HepG2 (cell line): Measurements from ENCODE around the gene TAF11L14. TPM values are rescaled to one million over a fixed set of nuclear protein-coding genes. Genes with fewer than 3 reads are reported as not detected.
"Not testable (repeated sequence)": the region's sequence is repeated elsewhere in the genome, so short reads cannot be mapped to it uniquely, and the experiment has no call there.

Experiments
- ATAC-seq: fragments of 200-7000 bp; cut with Tn5 transposase; 3 replicates; pipeline ENCODE4 v1.9.1; 2020; ENCODE audit warnings: mild to moderate bottlenecking, moderate library complexity
- BruUV-seq: library from RNA; stranded (reverse); fragments of 400-500 nt; replicated peaks from 2 replicates; lab custom pipeline; 2021; lab: Mats Ljungman, UMichigan
- CTCF ChIA-PET: fragments of 300-600 bp; formaldehyde crosslinking; extraction: SDS; loops from one replicate; lab custom pipeline; 2021; ENCODE audit warnings: low total read pairs, inconsistent platforms, low intra/inter-chr PET ratio; lab: Yijun Ruan, JAX
- POLR2A ChIA-PET: fragments of 350-600 bp; sonication (Branson Sonifier 250); formaldehyde crosslinking; loops from one replicate; lab custom pipeline; 2020; ENCODE audit warnings: antibody characterized with exemption, inconsistent platforms; lab: Yijun Ruan, JAX
- DNase-seq: peaks from one replicate; pipeline ENCODE4 v3.0.0-alpha.2; 2015; ENCODE audit warnings: low spot score
- FAIRE-seq: peaks from 3 replicates; lab custom pipeline; 2011; peaks lifted over from hg19 to GRCh38; lab: Jason Lieb, UNC
- H2AFZ ChIP-seq: one replicate; pipeline ENCODE4 v1.6.1; 2011; ENCODE audit warnings: low read length, inconsistent platforms
- H3K27ac ChIP-seq: fragments of 300-600 bp; 3 replicates; pipeline ENCODE4 v1.8.0; 2011; ENCODE audit warnings: mixed run types, mild to moderate bottlenecking, mixed read lengths, low read length, inconsistent platforms; ENCODE audit not compliant: insufficient read depth; ENCODE audit errors: extremely low read length
- H3K27me3 ChIP-seq, 2 experiments: fragments of 200-600 bp in 1 of 2; 2 replicates in 1 of 2; 3 replicates in 1 of 2; pipeline versions ENCODE4 v1.6.0 to v1.8.0; 2011; ENCODE audit warnings: low read length in 2 of 2, mild to moderate bottlenecking in 2 of 2, moderate library complexity in 2 of 2, inconsistent platforms in 1 of 2; ENCODE audit not compliant: insufficient read depth in 2 of 2, control insufficient read depth in 1 of 2
- H3K36me3 ChIP-seq, 2 experiments: fragments of 200-600 bp in 1 of 2; replicated peaks in 1 of 2; 2 replicates in 1 of 2; 3 replicates in 1 of 2; pipeline versions ENCODE4 v1.5.1 to v1.8.0; 2011; ENCODE audit warnings: low read length in 2 of 2, inconsistent platforms in 1 of 2; ENCODE audit not compliant: insufficient read depth in 2 of 2, control insufficient read depth in 1 of 2
- H3K4me1 ChIP-seq: 2 replicates; pipeline ENCODE4 v1.5.1; 2012; ENCODE audit warnings: low read length, inconsistent platforms; ENCODE audit not compliant: insufficient read depth
- H3K4me2 ChIP-seq: 2 replicates; pipeline ENCODE4 v1.6.0; 2011; ENCODE audit warnings: low read depth, low read length, inconsistent platforms
- H3K4me3 ChIP-seq, 3 experiments: fragments of 200-600 bp in 1 of 3; sonication (generic), shearing (Covaris generic) in 1 of 3; replicated peaks in 1 of 3; 2 replicates each; pipeline ENCODE4 v1.5.1; 2011 to 2016; ENCODE audit warnings: low read length in 3 of 3, inconsistent platforms in 2 of 3, low read depth in 2 of 3, mild to moderate bottlenecking in 2 of 3, control low read depth in 1 of 3, mixed read lengths in 1 of 3; ENCODE audit not compliant: insufficient read depth in 1 of 3
- H3K79me2 ChIP-seq: one replicate; pipeline ENCODE4 v1.6.1; 2011; ENCODE audit warnings: low read length, inconsistent platforms; ENCODE audit not compliant: insufficient read depth
- H3K9ac ChIP-seq: 2 replicates; pipeline ENCODE4 v1.6.0; 2011; ENCODE audit warnings: mild to moderate bottlenecking, low read depth, low read length, inconsistent platforms; ENCODE audit not compliant: insufficient read depth
- H3K9me3 ChIP-seq: 2 replicates; pipeline ENCODE4 v1.5.1; 2012; ENCODE audit warnings: mild to moderate bottlenecking, low read length
- H4K20me1 ChIP-seq: 2 replicates; pipeline ENCODE4 v1.6.0; 2011; ENCODE audit warnings: inconsistent platforms, mild to moderate bottlenecking, low read length, moderate library complexity; ENCODE audit not compliant: insufficient read depth
- LCORL ChIP-seq, 2 experiments: fragments of 450-650 bp in 1 of 2; sonication (generic) in 1 of 2; formaldehyde crosslinking in 1 of 2; IDR thresholded peaks; 2 replicates each; pipeline versions ENCODE4 v1.5.0 to v1.6.1; 2017 to 2020; ENCODE audit warnings: antibody characterized with exemption in 1 of 2, missing genetic modification reagents in 1 of 2
- ZNF704 ChIP-seq: sonication (generic); formaldehyde crosslinking; IDR thresholded peaks from 2 replicates; pipeline ENCODE4 v1.8.1; 2023; ENCODE audit warnings: mild to moderate bottlenecking, inconsistent platforms, moderate library complexity, missing genetic modification reagents, borderline replicate concordance
- WGBS: methylation state at CpG from one replicate; pipeline ENCODE4 v1.1.6; 2017; ENCODE audit warnings: low lambda C conversion rate; 5-methylcytosine and 5-hydroxymethylcytosine counted together
- in situ Hi-C: cut with HindIII; loops from 2 replicates; pipeline ENCODE4 v1.10.0; 2017; ENCODE audit warnings: low pct_unique_long_range_greater_than_20kb; ENCODE audit not compliant: extremely low pct_ligation_motif_present
- intact Hi-C: fragments of 100-400 bp; cut with micrococcal nuclease; formaldehyde crosslinking; loops from one replicate; pipeline ENCODE4 v1.10.0; 2022; ENCODE audit not compliant: unreplicated experiment
- polyA plus RNA-seq, 8 experiments: library from polyadenylated mRNA; depleted of rRNA in 3 of 8; stranded (reverse) in 7 of 8; unstranded in 1 of 8; fragments of >200 nt; fragmentation: Illumina TruSeq in 4 of 8; extraction: Trizol in 4 of 8; gene quantifications; 2 replicates each; pipeline versions ENCODE4 v1.2.1 to v1.2.3, GENCODE V29; 2011 to 2016; ENCODE audit warnings: low read depth in 4 of 8, missing spikeins in 1 of 8, mixed read lengths in 1 of 8; ENCODE audit not compliant: insufficient read depth in 1 of 8
- total RNA-seq, 5 experiments: library from RNA; depleted of rRNA; stranded (reverse); fragments of >200 nt; fragmentation: Illumina TruSeq; extraction: Trizol; gene quantifications; 2 replicates each; pipeline ENCODE4 v1.2.3, GENCODE V29; 2016; ENCODE audit warnings: low read depth in 1 of 5
- TF ChIP-seq, protein P1 (sequence below): sonication (generic); formaldehyde crosslinking; IDR thresholded peaks from 2 replicates; pipeline ENCODE4 v1.9.0; 2022; ENCODE audit warnings: missing genetic modification reagents, mild to moderate bottlenecking, borderline replicate concordance

Gene TAF11L14
- total and polyA plus RNA-seq, 2 of the 13 experiments (the other 11 are each of a cell fraction or from before 2014, with no cell fraction given), result not detected

DNA sequence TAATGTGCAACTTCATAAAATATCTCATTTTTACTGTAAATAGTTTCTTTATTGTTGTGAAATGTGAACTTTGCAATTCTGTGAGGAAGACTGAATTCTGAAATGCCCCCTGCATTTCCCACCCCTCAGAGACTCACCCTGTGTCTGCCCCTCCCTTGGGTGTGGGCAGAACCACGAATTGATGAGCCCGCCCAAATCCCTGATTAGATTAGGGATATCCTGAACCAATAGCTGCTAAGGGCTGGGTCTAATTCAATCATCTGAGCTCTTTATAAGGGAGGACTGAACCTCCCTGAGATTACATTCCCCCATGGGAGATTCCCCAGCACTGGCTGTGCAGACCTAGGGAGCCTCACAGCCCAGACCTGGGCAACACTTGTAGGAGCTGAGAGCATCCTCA, 24.2 kb upstream of the TAF11L14 start, which contains the start of gene TAF11L12:
TSS of gene TAF11L12 (plus strand) at position 301 of the 400 bp plus-strand sequence.
- H3K4me3 ChIP-seq, in situ Hi-C loops: not testable (repeated sequence)

DNA sequence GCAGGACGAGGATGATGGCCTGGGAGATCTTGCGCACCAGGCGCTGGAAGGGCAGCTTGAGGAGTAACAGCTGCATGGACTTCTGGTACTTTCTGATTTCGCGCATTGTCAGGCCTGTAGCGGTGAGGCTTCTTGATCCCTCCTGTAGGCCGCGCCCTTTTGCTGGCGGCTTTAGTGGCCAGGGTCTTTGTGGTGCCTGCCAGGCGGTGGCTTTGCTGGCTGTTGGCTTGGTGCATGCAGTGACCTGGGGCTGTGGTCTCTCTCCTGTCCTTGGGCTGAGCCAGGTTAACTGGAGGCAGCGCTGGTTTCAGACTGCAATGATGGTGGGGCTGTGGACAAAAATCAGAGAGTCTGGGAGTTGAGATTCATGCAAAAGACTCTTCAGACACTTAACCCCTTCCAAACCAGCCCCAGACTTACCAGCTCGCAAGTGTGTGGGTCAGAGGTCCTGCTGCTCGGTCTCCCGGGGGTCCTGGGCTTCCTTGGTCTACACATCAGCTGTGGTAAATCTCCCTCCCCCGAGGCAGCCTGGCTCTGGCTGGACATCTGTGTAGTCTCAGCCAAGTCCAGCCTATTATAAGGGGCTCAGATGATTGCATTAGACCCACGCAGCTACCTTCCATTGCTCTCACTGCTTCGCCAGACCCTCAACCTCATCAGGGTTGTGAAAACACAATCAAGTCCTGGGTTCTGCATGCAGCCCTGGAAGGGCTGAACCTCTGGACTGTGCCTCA, 19.2 kb upstream of the TAF11L14 start:
- no peak for FAIRE-seq

More for the DNA sequence above, 24.2 kb upstream of the TAF11L14 start, which contains the start of gene TAF11L12:
- CTCF ChIA-PET, POLR2A ChIA-PET, ATAC-seq, FAIRE-seq, H3K9ac ChIP-seq, H3K79me2 ChIP-seq, H3K4me2 ChIP-seq, H3K27ac ChIP-seq, H3K9me3 ChIP-seq, intact Hi-C loops, H3K4me1 ChIP-seq, DNase-seq, H3K27me3 ChIP-seq, H4K20me1 ChIP-seq, BruUV-seq, H2AFZ ChIP-seq, H3K36me3 ChIP-seq: not testable (repeated sequence)
- WGBS, result 10% methylated on average over 2 of the region's 2 CpGs

More for the DNA sequence above, 19.2 kb upstream of the TAF11L14 start:
- CTCF ChIA-PET, result no interaction called here
- H3K36me3 ChIP-seq, result no peaks in the 10 kb centered on the region
- no peaks in the 10 kb centered on the region for H4K20me1 ChIP-seq
- H2AFZ ChIP-seq, result no peak overlapping the region
- intact Hi-C loops, result no loop called here
- H3K27me3 ChIP-seq, result no peaks in the 10 kb centered on the region
- no peak overlapping the region for H3K4me2 ChIP-seq
- no peak overlapping the region for H3K9ac ChIP-seq
- TF ChIP-seq LCORL (IDR thresholded peaks at IDR 0.05), result no peak
- no peak for TF ChIP-seq LCORL (CRISPR knock-in tag; IDR thresholded peaks at IDR 0.05)
- no peak for TF ChIP-seq ZNF704 (CRISPR knock-in tag)
- TF ChIP-seq, protein P1, sequence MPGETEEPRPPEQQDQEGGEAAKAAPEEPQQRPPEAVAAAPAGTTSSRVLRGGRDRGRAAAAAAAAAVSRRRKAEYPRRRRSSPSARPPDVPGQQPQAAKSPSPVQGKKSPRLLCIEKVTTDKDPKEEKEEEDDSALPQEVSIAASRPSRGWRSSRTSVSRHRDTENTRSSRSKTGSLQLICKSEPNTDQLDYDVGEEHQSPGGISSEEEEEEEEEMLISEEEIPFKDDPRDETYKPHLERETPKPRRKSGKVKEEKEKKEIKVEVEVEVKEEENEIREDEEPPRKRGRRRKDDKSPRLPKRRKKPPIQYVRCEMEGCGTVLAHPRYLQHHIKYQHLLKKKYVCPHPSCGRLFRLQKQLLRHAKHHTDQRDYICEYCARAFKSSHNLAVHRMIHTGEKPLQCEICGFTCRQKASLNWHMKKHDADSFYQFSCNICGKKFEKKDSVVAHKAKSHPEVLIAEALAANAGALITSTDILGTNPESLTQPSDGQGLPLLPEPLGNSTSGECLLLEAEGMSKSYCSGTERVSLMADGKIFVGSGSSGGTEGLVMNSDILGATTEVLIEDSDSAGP (CRISPR knock-in tag), result no peak
- TF ChIP-seq, all 625 proteins: peak for 0
- Histone ChIP-seq H3K9me3 (no peaks in the 10 kb centered on the region), H3K4me1 (no peaks in the 10 kb centered on the region), H3K79me2 (no peaks in the 10 kb centered on the region), H3K27ac (no peak overlapping the region), H3K4me3 (no peak overlapping the region)
- DNase-seq (no peak), ATAC-seq (no peak)
- POLR2A ChIA-PET, result no interaction called here
- BruUV-seq, result no TSS peak
- 41% methylated on average over 16 of the region's 17 CpGs for WGBS
- in situ Hi-C loops, result no loop called here
